ENCODE data around the gene TEAD1. TPM values are rescaled to one million over a fixed set of nuclear protein-coding genes. Genes with fewer than 3 reads are reported as not detected.

The TEAD1 gene
- total RNA-seq, 1 donor from 2014 or later, result 62.5 TPM

DNA sequence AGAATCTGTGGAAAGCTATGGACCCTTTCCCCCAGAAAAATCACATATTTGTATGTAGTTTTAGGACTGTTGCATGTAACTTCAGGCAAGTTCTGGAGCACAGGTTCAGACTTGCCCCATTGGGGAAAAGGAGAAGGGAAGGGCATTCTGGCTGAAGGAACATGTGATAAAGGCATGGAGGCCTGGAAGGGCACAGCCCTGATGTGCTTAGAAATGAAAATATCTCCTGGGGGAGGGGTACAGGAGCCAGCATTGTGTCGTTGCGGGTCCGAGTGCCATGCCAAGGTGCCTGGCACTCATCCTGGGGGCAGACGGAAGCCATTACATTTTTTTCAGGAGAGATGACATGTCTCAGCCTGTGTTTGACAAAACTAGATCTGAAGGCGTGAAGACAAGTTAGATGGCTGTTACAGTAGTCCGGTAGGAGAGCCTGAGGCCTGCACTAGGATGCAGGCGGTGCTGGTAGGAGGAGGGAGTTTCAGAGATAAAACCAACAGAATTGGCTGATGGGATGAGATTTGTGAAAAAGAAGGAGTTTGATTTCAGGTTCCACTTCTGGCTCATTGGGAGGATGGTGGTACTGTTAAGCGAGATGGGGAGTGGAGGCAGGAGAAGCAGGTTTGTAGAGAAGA is 96.9 kb downstream of the TEAD1 start:
- H3K4me1 Mint-ChIP-seq (ENCODE audit: low read depth, unreplicated experiment), result peaks cover 35% of the 10 kb centered on the region
- H3K36me3 Mint-ChIP-seq (ENCODE audit: unreplicated experiment), result no peaks in the 10 kb centered on the region
- no peak overlapping the region for H3K27ac Mint-ChIP-seq (ENCODE audit: unreplicated experiment)
- peaks cover 6% of the 10 kb centered on the region for H3K27me3 Mint-ChIP-seq (ENCODE audit: unreplicated experiment)
- TF ChIP-seq, protein P1, sequence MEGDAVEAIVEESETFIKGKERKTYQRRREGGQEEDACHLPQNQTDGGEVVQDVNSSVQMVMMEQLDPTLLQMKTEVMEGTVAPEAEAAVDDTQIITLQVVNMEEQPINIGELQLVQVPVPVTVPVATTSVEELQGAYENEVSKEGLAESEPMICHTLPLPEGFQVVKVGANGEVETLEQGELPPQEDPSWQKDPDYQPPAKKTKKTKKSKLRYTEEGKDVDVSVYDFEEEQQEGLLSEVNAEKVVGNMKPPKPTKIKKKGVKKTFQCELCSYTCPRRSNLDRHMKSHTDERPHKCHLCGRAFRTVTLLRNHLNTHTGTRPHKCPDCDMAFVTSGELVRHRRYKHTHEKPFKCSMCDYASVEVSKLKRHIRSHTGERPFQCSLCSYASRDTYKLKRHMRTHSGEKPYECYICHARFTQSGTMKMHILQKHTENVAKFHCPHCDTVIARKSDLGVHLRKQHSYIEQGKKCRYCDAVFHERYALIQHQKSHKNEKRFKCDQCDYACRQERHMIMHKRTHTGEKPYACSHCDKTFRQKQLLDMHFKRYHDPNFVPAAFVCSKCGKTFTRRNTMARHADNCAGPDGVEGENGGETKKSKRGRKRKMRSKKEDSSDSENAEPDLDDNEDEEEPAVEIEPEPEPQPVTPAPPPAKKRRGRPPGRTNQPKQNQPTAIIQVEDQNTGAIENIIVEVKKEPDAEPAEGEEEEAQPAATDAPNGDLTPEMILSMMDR (IDR thresholded peaks at IDR 0.05; ENCODE audit: partially characterized antibody, unreplicated experiment), result no peak
- H3K4me3 Mint-ChIP-seq (ENCODE audit: unreplicated experiment), result no peak overlapping the region
- DNase-seq, result no peak
- peaks cover 2% of the 10 kb centered on the region for H3K9me3 Mint-ChIP-seq (ENCODE audit: unreplicated experiment)

DNA sequence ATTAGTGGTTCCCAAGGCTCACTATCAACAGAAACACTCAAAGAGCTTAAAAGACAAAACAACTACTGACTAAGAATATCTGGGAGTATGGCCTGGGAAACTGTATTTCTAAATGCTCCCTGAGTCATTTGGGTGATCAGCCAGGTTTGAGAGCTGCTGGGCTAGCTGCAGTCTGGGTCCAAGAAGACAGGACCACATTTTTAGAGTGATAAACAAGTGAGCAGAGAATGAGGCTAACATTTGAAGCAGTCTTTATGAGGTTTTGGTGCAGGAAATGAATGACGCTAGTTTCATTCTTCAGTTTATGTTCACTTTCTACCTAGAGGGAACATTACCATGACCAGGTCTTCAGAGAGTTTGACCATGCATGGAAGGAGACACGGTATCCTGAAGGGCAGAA is 97.7 kb downstream of the TEAD1 start:
- TF ChIP-seq, protein P1 (IDR thresholded peaks at IDR 0.05; ENCODE audit: partially characterized antibody, unreplicated experiment), result no peak
- no peak overlapping the region for H3K4me3 Mint-ChIP-seq (ENCODE audit: unreplicated experiment)
- H3K4me1 Mint-ChIP-seq (ENCODE audit: low read depth, unreplicated experiment), result peaks cover 29% of the 10 kb centered on the region
- H3K36me3 Mint-ChIP-seq (ENCODE audit: unreplicated experiment), result no peaks in the 10 kb centered on the region
- H3K27ac Mint-ChIP-seq (ENCODE audit: unreplicated experiment), result no peak overlapping the region
- H3K27me3 Mint-ChIP-seq (ENCODE audit: unreplicated experiment), result peaks cover 6% of the 10 kb centered on the region
- no peaks in the 10 kb centered on the region for H3K9me3 Mint-ChIP-seq (ENCODE audit: unreplicated experiment)
- no peak for DNase-seq

DNA sequence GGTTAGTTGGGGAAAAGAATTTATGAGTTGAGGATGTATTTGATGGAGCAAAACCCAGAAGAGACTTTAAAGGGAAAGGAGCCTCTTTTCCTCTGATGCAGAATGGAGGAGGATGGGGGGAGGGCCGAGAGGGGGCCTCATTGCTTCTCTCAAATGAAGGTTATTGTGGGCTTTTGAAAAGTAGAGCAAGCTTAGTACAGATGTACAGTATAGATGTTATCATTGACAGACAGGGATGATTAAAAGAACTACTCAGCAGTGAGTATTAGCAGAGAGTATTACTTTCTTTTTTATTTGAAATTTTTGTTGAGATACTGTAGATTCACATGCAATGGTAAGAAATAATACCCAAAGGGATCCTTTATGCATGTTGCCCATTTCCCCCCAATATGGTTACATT is 98.1 kb downstream of the TEAD1 start:
- no peaks in the 10 kb centered on the region for H3K36me3 Mint-ChIP-seq (ENCODE audit: unreplicated experiment)

DNA sequence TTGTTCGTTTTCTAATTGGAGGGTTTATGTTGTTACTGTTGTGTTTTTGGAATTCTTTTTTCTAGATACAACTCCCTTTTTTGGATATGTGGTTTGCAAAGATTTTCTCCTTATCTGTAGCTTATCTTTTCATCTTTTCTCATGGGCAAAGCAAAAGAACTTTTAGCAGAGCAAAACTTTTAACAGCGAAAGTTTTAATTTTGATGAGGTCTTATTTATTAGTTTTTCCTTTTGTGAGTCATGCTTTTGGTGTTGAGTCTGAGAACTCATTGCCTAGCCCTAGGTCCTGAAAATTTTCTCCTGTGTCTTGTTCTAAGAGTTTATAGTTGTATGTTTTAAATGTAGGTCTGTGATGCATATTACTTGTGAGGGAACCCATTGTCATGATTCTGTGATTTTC is 99.4 kb downstream of the TEAD1 start:
- Mint-ChIP-seq H3K9me3 (ENCODE audit: unreplicated experiment) (no peaks in the 10 kb centered on the region), H3K4me3 (ENCODE audit: unreplicated experiment) (no peak overlapping the region), H3K27ac (ENCODE audit: unreplicated experiment) (no peak overlapping the region), H3K4me1 (ENCODE audit: low read depth, unreplicated experiment) (peaks cover 30% of the 10 kb centered on the region), H3K27me3 (ENCODE audit: unreplicated experiment) (peaks cover 3% of the 10 kb centered on the region), H3K36me3 (ENCODE audit: unreplicated experiment) (no peaks in the 10 kb centered on the region)
- DNase-seq, result no peak
- TF ChIP-seq, protein P1 (IDR thresholded peaks at IDR 0.05; ENCODE audit: partially characterized antibody, unreplicated experiment), result no peak

More for the DNA sequence above, 98.1 kb downstream of the TEAD1 start:
- peaks cover 28% of the 10 kb centered on the region for H3K4me1 Mint-ChIP-seq (ENCODE audit: low read depth, unreplicated experiment)
- DNase-seq, result no peak
- TF ChIP-seq, protein P1 (IDR thresholded peaks at IDR 0.05; ENCODE audit: partially characterized antibody, unreplicated experiment), result no peak
- H3K9me3 Mint-ChIP-seq (ENCODE audit: unreplicated experiment), result no peaks in the 10 kb centered on the region
- H3K27me3 Mint-ChIP-seq (ENCODE audit: unreplicated experiment), result peaks cover 6% of the 10 kb centered on the region
- no peak overlapping the region for H3K4me3 Mint-ChIP-seq (ENCODE audit: unreplicated experiment)
- H3K27ac Mint-ChIP-seq (ENCODE audit: unreplicated experiment), result no peak overlapping the region

DNA sequence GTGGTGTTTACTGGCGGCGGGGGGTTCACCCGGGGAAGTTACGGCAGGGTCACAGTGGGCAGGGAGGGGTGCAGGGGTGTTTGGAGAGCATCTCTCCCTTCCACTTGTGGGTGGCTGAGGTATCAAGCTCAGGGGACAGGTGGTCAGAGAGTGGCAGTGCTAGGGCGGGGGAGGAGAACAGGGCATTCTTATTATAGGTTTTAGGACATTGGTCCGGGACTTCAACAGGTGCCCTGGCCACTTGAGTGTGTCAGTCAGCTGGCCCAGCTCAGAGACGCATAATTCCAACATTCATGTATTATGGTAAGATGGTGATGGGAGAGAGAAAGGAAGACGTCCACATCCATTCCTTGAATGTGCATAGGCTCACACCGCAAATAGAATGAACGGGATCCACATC is 101.7 kb downstream of the TEAD1 start:
- H3K4me1 Mint-ChIP-seq (ENCODE audit: low read depth, unreplicated experiment), result peaks cover 26% of the 10 kb centered on the region
- no peaks in the 10 kb centered on the region for H3K27me3 Mint-ChIP-seq (ENCODE audit: unreplicated experiment)
- no peak for DNase-seq
- no peaks in the 10 kb centered on the region for H3K9me3 Mint-ChIP-seq (ENCODE audit: unreplicated experiment)
- H3K36me3 Mint-ChIP-seq (ENCODE audit: unreplicated experiment), result peaks cover 4% of the 10 kb centered on the region
- no peak overlapping the region for H3K4me3 Mint-ChIP-seq (ENCODE audit: unreplicated experiment)
- H3K27ac Mint-ChIP-seq (ENCODE audit: unreplicated experiment), result no peak overlapping the region
- TF ChIP-seq, protein P1 (IDR thresholded peaks at IDR 0.05; ENCODE audit: partially characterized antibody, unreplicated experiment), result no peak
